Vagina (tissue), 2 donors: ENCODE data around the gene NTSR1. TPM values are rescaled to one million over a fixed set of nuclear protein-coding genes. Genes with fewer than 3 reads are reported as not detected.
A peak's percentile ranks its signal among the peaks of the same experiment; 100 is the strongest.

Source experiments
- DNase-seq, 2 donors: peaks; one replicate each; pipeline ENCODE4 v3.0.0-alpha.2; 2017; ENCODE audit errors: extremely low spot score in 2 of 2
- H3K27ac ChIP-seq: fragments of 200-600 bp; sonication (generic); one replicate; pipeline ENCODE4 v1.5.1; 2019
- H3K27me3 ChIP-seq: fragments of 200-600 bp; sonication (generic); one replicate; pipeline ENCODE4 v1.5.1; 2019
- H3K36me3 ChIP-seq, 2 donors: fragments of 200-600 bp; sonication (generic); one replicate each; pipeline ENCODE4 v1.5.1; 2017 to 2019
- H3K4me1 ChIP-seq: fragments of 200-600 bp; sonication (generic); one replicate; pipeline ENCODE4 v1.5.1; 2019
- H3K4me3 ChIP-seq, 2 donors: fragments of 200-600 bp; sonication (generic); 1 replicate in 1 of 2; 2 replicates in 1 of 2; pipeline ENCODE4 v1.5.1; 2016 to 2019
- H3K9me3 ChIP-seq: fragments of 200-600 bp; sonication (generic); one replicate; pipeline ENCODE4 v1.5.1; 2019
- POLR2A ChIP-seq, 2 donors: fragments of 450-650 bp; IDR thresholded peaks; one replicate each; pipeline ENCODE4 v1.6.1; 2017; ENCODE audit warnings: antibody characterized with exemption in 2 of 2, mild to moderate bottlenecking in 2 of 2, moderate library complexity in 2 of 2
- POLR2AphosphoS5 ChIP-seq, 2 donors: sonication (generic); formaldehyde crosslinking; IDR thresholded peaks; one replicate each; pipeline ENCODE4 v1.9.0; 2017; ENCODE audit warnings: antibody characterized with exemption in 2 of 2, mild to moderate bottlenecking in 2 of 2, low read depth in 1 of 2; ENCODE audit not compliant: insufficient read depth in 1 of 2
- intact Hi-C: fragments of 100-400 bp; cut with DNase I; formaldehyde crosslinking; loops from one replicate; pipeline ENCODE4 v1.15.1; 2023
- total RNA-seq: library from RNA; depleted of rRNA; stranded (reverse); fragments of >200 nt; gene quantifications from one replicate; pipeline ENCODE4 v1.2.3, GENCODE V29; 2016
- TF ChIP-seq, protein P1 (sequence below), 3 experiments: fragments of 450-650 bp in 2 of 3; fragments of 200-600 bp in 1 of 3; sonication (generic) in 1 of 3; IDR thresholded peaks; one replicate each; pipeline ENCODE4 v1.5.1; 2017 to 2019; ENCODE audit warnings: antibody characterized with exemption in 3 of 3, mild to moderate bottlenecking in 2 of 3, moderate library complexity in 2 of 3

The NTSR1 gene
- total RNA-seq, 1 donor from 2014 or later: 0.49 TPM

DNA sequence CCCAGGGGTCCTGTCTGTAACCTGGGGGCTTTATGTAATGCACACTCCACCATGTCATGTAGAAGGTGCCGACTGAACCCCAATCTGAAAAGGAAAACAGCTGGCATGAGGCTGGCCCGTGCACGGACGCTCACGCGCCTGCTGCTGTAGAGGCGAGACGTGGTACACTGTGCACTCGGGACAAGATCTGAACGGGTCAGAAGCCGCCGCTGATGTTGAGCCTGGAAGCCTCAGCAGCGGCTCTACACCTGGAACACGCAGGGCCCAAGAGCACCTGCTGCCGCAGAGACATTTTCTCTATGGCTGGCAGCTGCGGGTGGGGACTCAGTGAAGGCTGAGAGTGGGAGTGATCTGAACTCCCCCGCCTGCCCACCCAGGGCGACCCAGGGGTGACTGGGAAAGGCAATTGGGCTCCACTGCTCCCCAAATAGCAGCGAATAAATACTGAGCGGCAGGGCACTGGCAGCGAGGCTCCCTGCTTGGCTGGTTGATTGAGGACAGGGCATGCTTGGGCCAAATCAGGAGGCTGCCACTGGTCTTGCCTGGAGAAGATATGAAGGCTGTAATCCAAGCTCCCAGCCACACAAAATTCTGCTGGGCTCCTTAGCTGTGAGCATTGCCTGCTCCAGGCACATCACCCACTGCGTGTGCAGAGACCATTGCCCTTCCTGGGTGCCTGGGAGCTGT, 93.5 kb downstream of the NTSR1 start:
- Histone ChIP-seq H3K4me3 (no peak overlapping the region), H3K9me3 (no peaks in the 10 kb centered on the region), H3K27me3 (no peaks in the 10 kb centered on the region), H3K36me3 (peaks cover 0 to 20% of the 10 kb centered on the region in 2 donors), H3K27ac (no peak overlapping the region), H3K4me1 (peaks cover 31% of the 10 kb centered on the region)
- intact Hi-C loops: no loop called here
- no peak for TF ChIP-seq POLR2A (IDR thresholded peaks at IDR 0.05)
- TF ChIP-seq, protein P1, sequence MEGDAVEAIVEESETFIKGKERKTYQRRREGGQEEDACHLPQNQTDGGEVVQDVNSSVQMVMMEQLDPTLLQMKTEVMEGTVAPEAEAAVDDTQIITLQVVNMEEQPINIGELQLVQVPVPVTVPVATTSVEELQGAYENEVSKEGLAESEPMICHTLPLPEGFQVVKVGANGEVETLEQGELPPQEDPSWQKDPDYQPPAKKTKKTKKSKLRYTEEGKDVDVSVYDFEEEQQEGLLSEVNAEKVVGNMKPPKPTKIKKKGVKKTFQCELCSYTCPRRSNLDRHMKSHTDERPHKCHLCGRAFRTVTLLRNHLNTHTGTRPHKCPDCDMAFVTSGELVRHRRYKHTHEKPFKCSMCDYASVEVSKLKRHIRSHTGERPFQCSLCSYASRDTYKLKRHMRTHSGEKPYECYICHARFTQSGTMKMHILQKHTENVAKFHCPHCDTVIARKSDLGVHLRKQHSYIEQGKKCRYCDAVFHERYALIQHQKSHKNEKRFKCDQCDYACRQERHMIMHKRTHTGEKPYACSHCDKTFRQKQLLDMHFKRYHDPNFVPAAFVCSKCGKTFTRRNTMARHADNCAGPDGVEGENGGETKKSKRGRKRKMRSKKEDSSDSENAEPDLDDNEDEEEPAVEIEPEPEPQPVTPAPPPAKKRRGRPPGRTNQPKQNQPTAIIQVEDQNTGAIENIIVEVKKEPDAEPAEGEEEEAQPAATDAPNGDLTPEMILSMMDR (IDR thresholded peaks at IDR 0.05): no peak
- TF ChIP-seq POLR2AphosphoS5 (IDR thresholded peaks at IDR 0.05; ENCODE audit: insufficient read depth in 1 of 2, low read depth in 1 of 2): no peak
- DNase-seq: no peak

GRCh38 chr20:62804021-62804626, 95.5 kb downstream of the NTSR1 start:
- Histone ChIP-seq H3K27me3 (no peaks in the 10 kb centered on the region), H3K4me1 (peaks cover 39% of the 10 kb centered on the region), H3K4me3 (peak overlapping the region; percentile 68 to 93), H3K9me3 (no peaks in the 10 kb centered on the region), H3K27ac (peak overlapping the region; percentile 94), H3K36me3 (peaks cover 0 to 26% of the 10 kb centered on the region in 2 donors)
- no peak for TF ChIP-seq POLR2AphosphoS5 (IDR thresholded peaks at IDR 0.05; ENCODE audit: insufficient read depth in 1 of 2, low read depth in 1 of 2)
- TF ChIP-seq, protein P1 (IDR thresholded peaks at IDR 0.05): no peak
- no peak for TF ChIP-seq POLR2A (IDR thresholded peaks at IDR 0.05)
- no peak for DNase-seq
- intact Hi-C loops: no loop called here

DNA sequence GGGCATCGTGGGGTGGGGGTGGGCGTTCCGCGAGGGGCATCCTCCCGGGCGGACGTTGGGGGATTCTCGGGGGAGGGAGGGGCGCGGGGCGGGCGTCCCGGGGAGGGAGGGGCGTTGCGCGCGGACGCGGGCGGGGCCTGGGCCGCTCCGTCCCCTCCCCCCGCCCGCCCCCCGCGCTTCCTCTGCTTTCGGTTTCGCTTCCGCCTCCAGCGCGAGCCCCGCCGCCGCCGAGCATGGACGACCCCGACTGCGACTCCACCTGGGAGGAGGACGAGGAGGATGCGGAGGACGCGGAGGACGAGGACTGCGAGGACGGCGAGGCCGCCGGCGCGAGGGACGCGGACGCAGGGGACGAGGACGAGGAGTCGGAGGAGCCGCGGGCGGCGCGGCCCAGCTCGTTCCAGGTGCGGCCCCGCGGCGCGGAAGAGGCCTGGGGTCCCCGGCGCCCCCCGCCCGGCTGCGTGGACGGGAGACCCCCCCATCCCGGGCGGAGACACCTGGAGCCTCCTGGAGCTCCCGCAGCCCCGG, 96.1 kb downstream of the NTSR1 start, which contains the start of gene OGFR:
OGFR (plus strand) TSS at position 209 of the 528 bp plus-strand sequence; CDS start at position 234, 25 bp downstream.
- DNase-seq: no peak
- Histone ChIP-seq H3K4me3 (peak within 1 kb of the TSS; percentile 68 to 93), H3K36me3 (peaks cover 0 to 26% of the 10 kb centered on the region in 2 donors), H3K4me1 (peaks cover 39% of the 10 kb centered on the region), H3K9me3 (no peaks in the 10 kb centered on the region), H3K27ac (peak within 1 kb of the TSS; percentile 94), H3K27me3 (no peaks in the 10 kb centered on the region)
- TF ChIP-seq POLR2AphosphoS5 (IDR thresholded peaks at IDR 0.05; ENCODE audit: insufficient read depth in 1 of 2, low read depth in 1 of 2) (peak in 1 of 2 donors; percentile 64), POLR2A (IDR thresholded peaks at IDR 0.05) (peak in 1 of 2 donors; percentile 67)
- TF ChIP-seq, protein P1 (IDR thresholded peaks at IDR 0.05): no peak
- intact Hi-C loops: no loop called here

DNA sequence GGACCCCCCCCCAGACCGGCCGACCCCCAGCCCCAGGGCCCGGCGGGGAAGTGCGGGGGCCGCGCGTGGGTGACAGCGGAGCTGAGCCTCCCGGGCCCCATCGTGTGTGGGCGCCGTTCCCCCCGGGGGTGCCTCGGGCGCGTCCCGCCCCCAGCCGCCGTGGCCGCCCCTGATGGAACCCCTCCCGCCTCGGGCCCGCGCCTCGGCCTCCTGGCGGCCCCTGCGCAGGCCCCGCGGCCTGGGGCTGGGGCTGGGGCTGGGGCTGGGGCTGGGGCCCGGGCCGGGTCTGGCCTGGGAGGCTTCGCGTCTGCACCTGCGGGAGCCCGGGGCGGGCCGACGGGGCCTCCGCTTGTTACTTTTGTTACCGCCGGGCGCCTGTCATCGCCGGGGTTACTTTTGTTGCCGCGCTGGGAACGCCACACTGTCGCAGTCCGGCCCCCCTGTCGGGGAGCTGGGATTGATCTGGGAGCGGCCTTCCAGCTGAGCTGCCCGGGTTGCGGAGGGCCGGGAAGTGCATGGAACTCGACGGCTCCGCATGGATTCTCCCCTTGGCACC, 96.6 kb downstream of the NTSR1 start:
- DNase-seq: no peak
- no peaks in the 10 kb centered on the region for H3K27me3 ChIP-seq
- peaks cover 0 to 26% of the 10 kb centered on the region in 2 donors for H3K36me3 ChIP-seq
- intact Hi-C loops: no loop called here
- peaks cover 39% of the 10 kb centered on the region for H3K4me1 ChIP-seq
- TF ChIP-seq POLR2A (IDR thresholded peaks at IDR 0.05): no peak
- no peak for TF ChIP-seq POLR2AphosphoS5 (IDR thresholded peaks at IDR 0.05; ENCODE audit: insufficient read depth in 1 of 2, low read depth in 1 of 2)
- TF ChIP-seq, protein P1 (IDR thresholded peaks at IDR 0.05): no peak
- H3K9me3 ChIP-seq: no peaks in the 10 kb centered on the region
- H3K4me3 ChIP-seq: peak overlapping the region; percentile 68 to 93
- peak overlapping the region; percentile 94 for H3K27ac ChIP-seq
